Stimulated activated CD4-positive, alpha-beta T cell treated with anti-CD3 and anti-CD28 coated beads, Interleukin-2, amount 100 ng/mL, for 24 hours (primary cell): ENCODE results near the gene OCA2.

Source experiments
- DNase-seq, 2 donors: peaks; one replicate each; pipeline ENCODE4 v3.0.0-alpha.2; 2020

OCA2 gene

GRCh38 chr15:28118531-28118930 lies 19.4 kb upstream of the OCA2 start:
- DNase-seq: no peak

- no peak for DNase-seq
Measured at GRCh38 chr15:28118083-28118482, 19.0 kb upstream of the OCA2 start.

GRCh38 chr15:28117432-28117990 lies 18.4 kb upstream of the OCA2 start:
- no peak for DNase-seq

GRCh38 chr15:28116521-28117431 lies 17.7 kb upstream of the OCA2 start:
- DNase-seq: no peak

GRCh38 chr15:28115871-28116270 lies 16.8 kb upstream of the OCA2 start:
- no peak for DNase-seq

- DNase-seq: no peak
Measured at GRCh38 chr15:28114721-28115622, 15.9 kb upstream of the OCA2 start.

GRCh38 chr15:28114114-28114455 lies 15.0 kb upstream of the OCA2 start:
- DNase-seq: no peak

- no peak for DNase-seq
Measured at GRCh38 chr15:28113394-28114113, 14.4 kb upstream of the OCA2 start.

GRCh38 chr15:28112962-28113361 lies 13.8 kb upstream of the OCA2 start:
- no peak for DNase-seq

GRCh38 chr15:28112101-28112760 lies 13.1 kb upstream of the OCA2 start:
- no peak for DNase-seq

GRCh38 chr15:28111543-28111942 lies 12.4 kb upstream of the OCA2 start:
- DNase-seq: no peak

- DNase-seq: no peak
Measured at GRCh38 chr15:28110481-28110881, 11.4 kb upstream of the OCA2 start.

- no peak for DNase-seq
Measured at GRCh38 chr15:28109626-28110455, 10.7 kb upstream of the OCA2 start.

GRCh38 chr15:28107904-28108275 lies 8.8 kb upstream of the OCA2 start:
- DNase-seq: no peak

- DNase-seq: peak in 1 of 2 donors; percentile 21
Measured at GRCh38 chr15:28107111-28107903, 8.2 kb upstream of the OCA2 start.

- peak in 1 of 2 donors; percentile 44 for DNase-seq
Measured at GRCh38 chr15:28106294-28107110, 7.4 kb upstream of the OCA2 start.

GRCh38 chr15:28105793-28106192 lies 6.7 kb upstream of the OCA2 start:
- DNase-seq: no peak

- no peak for DNase-seq
Measured at GRCh38 chr15:28105224-28105791, 6.2 kb upstream of the OCA2 start.

GRCh38 chr15:28104326-28104725 lies 5.2 kb upstream of the OCA2 start:
- DNase-seq: no peak
